ENCODE data around the gene EHMT1.
A peak's percentile ranks its signal among the peaks of the same experiment; 100 is the strongest.

EHMT1 gene

GRCh38 chr9:137674307-137674975 is 55.6 kb downstream of the EHMT1 start:
- TF ChIP-seq, protein P1, sequence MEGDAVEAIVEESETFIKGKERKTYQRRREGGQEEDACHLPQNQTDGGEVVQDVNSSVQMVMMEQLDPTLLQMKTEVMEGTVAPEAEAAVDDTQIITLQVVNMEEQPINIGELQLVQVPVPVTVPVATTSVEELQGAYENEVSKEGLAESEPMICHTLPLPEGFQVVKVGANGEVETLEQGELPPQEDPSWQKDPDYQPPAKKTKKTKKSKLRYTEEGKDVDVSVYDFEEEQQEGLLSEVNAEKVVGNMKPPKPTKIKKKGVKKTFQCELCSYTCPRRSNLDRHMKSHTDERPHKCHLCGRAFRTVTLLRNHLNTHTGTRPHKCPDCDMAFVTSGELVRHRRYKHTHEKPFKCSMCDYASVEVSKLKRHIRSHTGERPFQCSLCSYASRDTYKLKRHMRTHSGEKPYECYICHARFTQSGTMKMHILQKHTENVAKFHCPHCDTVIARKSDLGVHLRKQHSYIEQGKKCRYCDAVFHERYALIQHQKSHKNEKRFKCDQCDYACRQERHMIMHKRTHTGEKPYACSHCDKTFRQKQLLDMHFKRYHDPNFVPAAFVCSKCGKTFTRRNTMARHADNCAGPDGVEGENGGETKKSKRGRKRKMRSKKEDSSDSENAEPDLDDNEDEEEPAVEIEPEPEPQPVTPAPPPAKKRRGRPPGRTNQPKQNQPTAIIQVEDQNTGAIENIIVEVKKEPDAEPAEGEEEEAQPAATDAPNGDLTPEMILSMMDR (conservative IDR thresholded peaks at IDR 0.05) = no peak
- TF ChIP-seq ZFX (IDR thresholded peaks at IDR 0.05) = no peak
- H3K27ac ChIP-seq = no peak overlapping the region

DNA sequence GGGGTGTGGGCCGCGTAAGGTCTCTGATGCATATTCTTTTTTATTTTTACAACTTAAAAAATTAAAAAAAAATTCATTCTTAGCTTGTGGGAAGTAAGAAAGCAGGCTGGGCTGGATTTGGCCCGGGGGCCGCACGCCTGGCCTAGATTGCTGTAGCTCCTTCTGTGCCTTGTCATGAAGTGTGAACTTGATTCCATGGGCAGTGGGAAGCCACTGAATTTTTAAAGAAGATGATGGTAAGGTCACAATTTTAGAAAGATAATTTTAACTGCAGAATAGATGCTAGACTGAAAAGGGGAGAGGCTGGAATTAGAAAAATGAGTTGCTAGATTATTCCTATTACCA is 56.1 kb downstream of the EHMT1 start:
- H3K27ac ChIP-seq = no peak overlapping the region
- TF ChIP-seq, protein P1 (conservative IDR thresholded peaks at IDR 0.05) = no peak
- TF ChIP-seq ZFX (IDR thresholded peaks at IDR 0.05) = no peak

DNA sequence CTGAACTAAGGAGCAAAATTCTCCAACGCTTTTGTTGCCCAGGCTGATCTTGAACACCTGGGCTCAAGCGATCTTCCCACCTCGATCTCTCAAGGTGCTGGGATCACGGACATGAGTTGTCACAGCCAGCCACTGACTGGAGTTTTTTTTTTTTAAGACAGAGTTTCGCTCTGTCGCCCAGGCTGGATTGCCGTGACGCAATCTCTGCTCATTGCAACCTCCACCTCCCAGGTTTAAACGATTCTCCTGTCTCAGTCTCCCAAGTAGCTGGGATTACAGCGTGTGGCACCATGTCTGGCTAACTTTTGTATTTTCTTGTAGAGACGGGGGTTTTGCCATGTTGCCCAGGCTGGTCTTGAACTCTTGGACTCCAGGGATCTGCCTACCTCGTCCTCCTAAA is 58.2 kb downstream of the EHMT1 start:
- H3K27ac ChIP-seq = no peak overlapping the region
- TF ChIP-seq, protein P1 (conservative IDR thresholded peaks at IDR 0.05) = no peak
- TF ChIP-seq ZFX (IDR thresholded peaks at IDR 0.05) = no peak

DNA sequence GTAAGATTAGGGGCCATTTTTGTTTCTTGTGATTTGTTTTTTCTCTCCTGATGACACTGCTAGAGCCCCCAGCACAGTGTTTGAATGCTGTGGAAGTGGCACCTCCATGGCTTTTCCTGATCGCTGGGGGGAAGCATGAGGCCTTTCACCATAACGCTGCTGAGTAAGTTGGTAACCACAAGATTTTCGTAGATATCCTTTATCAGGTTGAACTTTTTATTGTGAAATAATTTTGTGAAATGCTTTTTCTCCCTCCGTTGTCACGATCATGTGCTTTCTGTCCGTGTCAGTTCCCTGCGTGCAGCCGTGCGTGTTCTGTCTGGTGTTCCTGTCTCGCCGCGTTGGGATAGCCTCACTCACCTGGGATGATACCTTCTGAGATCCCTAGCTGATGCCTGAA is 59.4 kb downstream of the EHMT1 start:
- TF ChIP-seq, protein P1 (conservative IDR thresholded peaks at IDR 0.05) = no peak
- TF ChIP-seq ZFX (IDR thresholded peaks at IDR 0.05) = no peak
- H3K27ac ChIP-seq = no peak overlapping the region

- no peak for TF ChIP-seq ZFX (IDR thresholded peaks at IDR 0.05)
- TF ChIP-seq, protein P1 (conservative IDR thresholded peaks at IDR 0.05) = no peak
- no peak overlapping the region for H3K27ac ChIP-seq
Measured at GRCh38 chr9:137679249-137679648, 60.4 kb downstream of the EHMT1 start.

GRCh38 chr9:137679695-137680305 is 61.0 kb downstream of the EHMT1 start:
- TF ChIP-seq, protein P1 (conservative IDR thresholded peaks at IDR 0.05) = no peak
- no peak for TF ChIP-seq ZFX (IDR thresholded peaks at IDR 0.05)
- peak overlapping the region; percentile 62 for H3K27ac ChIP-seq

GRCh38 chr9:137680444-137681358 is 61.9 kb downstream of the EHMT1 start:
- no peak for TF ChIP-seq ZFX (IDR thresholded peaks at IDR 0.05)
- TF ChIP-seq, protein P1 (conservative IDR thresholded peaks at IDR 0.05) = no peak
- peak overlapping the region; percentile 62 for H3K27ac ChIP-seq

All from C4-2B (cell line).